Heart left ventricle (tissue), 16 donors: Measurements from ENCODE around the gene EIF3I. TPM values are rescaled to one million over a fixed set of nuclear protein-coding genes. Genes with fewer than 3 reads are reported as not detected.

ENCODE experiments used
- ATAC-seq, 4 donors: fragments of 200-7000 bp; cut with Tn5 transposase; one replicate each; pipeline ENCODE4 v1.9.1; 2020 to 2022; ENCODE audit warnings: moderate library complexity in 4 of 4, mild to moderate bottlenecking in 3 of 4, moderate number of reproducible peaks in 1 of 4
- DNase-seq, 5 donors: peaks; one replicate each; pipeline ENCODE4 v3.0.0-alpha.2; 2020
- H3K27ac ChIP-seq, 12 donors: fragments of 200-600 bp; sonication (generic) in 4 of 12; one replicate each; pipeline versions ENCODE4 v1.5.0 to v1.8.0; 2016 to 2022; ENCODE audit warnings: mild to moderate bottlenecking in 2 of 12
- H3K27me3 ChIP-seq, 9 donors: fragments of 200-600 bp; sonication (generic) in 2 of 9; one replicate each; pipeline versions ENCODE4 v1.5.1 to v1.8.0; 2016 to 2022; ENCODE audit warnings: mild to moderate bottlenecking in 3 of 9
- H3K36me3 ChIP-seq, 9 donors: fragments of 200-600 bp; sonication (generic) in 2 of 9; one replicate each; pipeline versions ENCODE4 v1.5.0 to v1.8.0; 2018 to 2022; ENCODE audit warnings: mild to moderate bottlenecking in 2 of 9
- H3K4me1 ChIP-seq, 12 donors: fragments of 200-600 bp; sonication (generic) in 4 of 12; one replicate each; pipeline versions ENCODE4 v1.5.0 to v1.8.0; 2016 to 2022; ENCODE audit warnings: mild to moderate bottlenecking in 3 of 12
- H3K4me3 ChIP-seq, 12 donors: fragments of 200-600 bp; sonication (generic) in 4 of 12; one replicate each; pipeline versions ENCODE4 v1.5.0 to v1.8.0; 2017 to 2022; ENCODE audit warnings: mild to moderate bottlenecking in 9 of 12, moderate library complexity in 4 of 12
- H3K9me3 ChIP-seq, 12 donors: fragments of 200-600 bp; sonication (generic) in 4 of 12; one replicate each; pipeline versions ENCODE4 v1.5.0 to v1.8.0; 2016 to 2022; ENCODE audit warnings: mild to moderate bottlenecking in 1 of 12
- POLR2A ChIP-seq, 2 donors: fragments of 450-650 bp; IDR thresholded peaks; one replicate each; pipeline ENCODE4 v1.6.1; 2017; ENCODE audit warnings: antibody characterized with exemption in 2 of 2, mild to moderate bottlenecking in 2 of 2, moderate library complexity in 2 of 2
- WGBS, 4 donors: extraction: QIAGEN DNeasy Blood & Tissue Kit in 2 of 4; methylation state at CpG; one replicate each; pipeline versions ENCODE4 v1.1.5 to v1.1.7; 2013 to 2018; 5-methylcytosine and 5-hydroxymethylcytosine counted together
- intact Hi-C, 10 donors: fragments of 100-400 bp; cut with DNase I; formaldehyde crosslinking; loops; one replicate each; pipeline versions ENCODE4 v1.11.1 to v1.14.2; 2022
- polyA plus RNA-seq, 2 donors: library from polyadenylated mRNA; stranded (reverse); fragments of 200-250 nt; gene quantifications; one replicate each; pipeline ENCODE4 v1.2.3, GENCODE V29; 2013
- total RNA-seq, 9 donors: library from RNA; depleted of rRNA in 2 of 9; stranded (reverse); fragments of >200 nt in 2 of 9; fragmentation: NEBNext Ultra II Directional in 3 of 9; extraction: Animal tissue kit (Norgen Biotek cat#: 25700) in 3 of 9; gene quantifications; one replicate each; pipeline versions ENCODE4 v1.1.0 to v1.2.4, GENCODE V29; 2016 to 2023
- TF ChIP-seq, protein P1 (sequence below), 12 donors: fragments of 200-600 bp; sonication (generic) in 4 of 12; IDR thresholded peaks; one replicate each; pipeline versions ENCODE4 v1.5.0 to v1.8.0; 2018 to 2022; ENCODE audit warnings: antibody characterized with exemption in 12 of 12, mild to moderate bottlenecking in 5 of 12
- donor health status: ischemic (EF 13 %, LVEDD 7.1; RV severe dilation, severe dysfunction).
- donor health status: healthy with polysubstance abuse.
- donor health status: DM: no; HTN: yes; CAD: no.
- donor health status: DM: no; HTN: no; CAD: no.
- donor health status: ischemic (EF 25% LVEDD 6.9; RV normal size, moderate dysfunction).
- donor health status: ischemic (EF 25% LVEDD 5.7; RV mildly dilated, moderate dysfunction).
- donor health status: healthy.
- donor health status: DM: yes; HTN: yes; CAD: no.
- donor health status: ischemic (EF 35%, LVEDD 5.7; RV mildly dilated, moderate dysfunction).
- donor health status: nonischemic (EF 11% LVEDD 7.7; RV severe dilation, severe dysfunction).
- donor health status: DM: yes; HTN: yes; CAD: no.
- donor health status: PGD.
- donor health status: ischemic (EF 29% LVEDD 5.4; RV normal size, mild dysfunction).
- donor health status: nonischemic (EF 23%, LVEDD 6.1; RV moderate dilation, normal function).

The EIF3I gene
- total and polyA plus RNA-seq, 11 donors, result 94.8 to 388 (median 122) TPM

DNA sequence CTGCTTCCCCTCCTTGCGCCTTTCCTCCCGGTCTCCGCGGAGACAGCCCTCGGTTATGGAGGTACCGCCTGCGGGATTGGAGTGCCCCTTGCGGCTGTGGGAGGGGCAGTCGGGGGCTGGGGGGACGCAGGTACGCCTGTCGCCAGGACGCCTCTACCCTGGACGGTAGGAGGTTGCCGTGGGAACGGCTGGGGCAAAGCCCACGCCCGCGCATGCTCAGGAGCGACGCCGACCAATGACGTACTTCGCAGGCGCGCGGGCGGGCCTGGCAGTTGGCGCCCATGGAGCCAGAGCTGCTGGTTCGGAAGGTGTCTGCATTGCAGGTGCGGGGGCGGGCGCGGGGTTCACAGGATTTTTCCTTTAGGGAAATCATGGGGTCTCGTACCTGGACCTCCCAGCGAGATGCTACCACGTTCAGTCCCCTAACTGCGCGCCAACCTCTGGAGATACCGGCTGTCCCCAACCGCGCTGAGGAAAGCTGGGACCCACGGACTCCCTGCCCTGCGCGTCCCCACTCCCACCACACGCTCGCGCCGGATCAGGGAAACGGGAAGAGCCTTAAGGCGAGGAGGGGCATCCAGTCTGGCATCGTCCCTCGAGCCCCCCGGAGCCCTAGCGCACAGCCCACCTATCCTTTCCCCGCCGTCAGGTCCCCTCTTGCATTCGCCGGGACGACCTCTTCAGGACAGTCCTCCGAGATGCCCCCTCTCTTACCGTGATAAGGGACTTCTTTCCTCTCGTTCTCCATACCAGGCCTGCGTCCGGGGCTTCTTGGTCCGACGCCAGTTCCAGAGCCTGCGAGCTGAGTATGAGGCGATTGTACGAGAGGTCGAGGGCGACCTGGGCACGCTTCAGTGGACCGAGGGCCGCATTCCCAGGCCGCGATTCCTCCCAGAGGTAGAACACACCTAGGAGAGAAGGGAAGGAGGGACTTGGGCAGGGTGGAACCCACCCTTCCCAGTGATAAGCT is 16.5 kb upstream of the EIF3I start, which contains the start of gene IQCC:
Gene IQCC (plus strand): TSS at position 271 of the 970 bp plus-strand sequence. CDS start 11 bp downstream, at position 282.
- ATAC-seq (peak; percentile 49 to 83 (median 76)), DNase-seq (peak; percentile 86 to 92 (median 87))
- Histone ChIP-seq H3K27ac (peak within 1 kb of the TSS in 6 of 12 donors; percentile 36 to 68 (median 55)), H3K4me3 (peak within 1 kb of the TSS; percentile 19 to 82 (median 64)), H3K27me3 (no peaks in the 10 kb centered on the region), H3K9me3 (no peaks in the 10 kb centered on the region), H3K36me3 (peaks cover 0 to 6% (median 0%) of the 10 kb centered on the region in 9 donors), H3K4me1 (peaks cover 5 to 40% (median 23%) of the 10 kb centered on the region in 12 donors)
- intact Hi-C loops, result no loop called here
- TF ChIP-seq, protein P1, sequence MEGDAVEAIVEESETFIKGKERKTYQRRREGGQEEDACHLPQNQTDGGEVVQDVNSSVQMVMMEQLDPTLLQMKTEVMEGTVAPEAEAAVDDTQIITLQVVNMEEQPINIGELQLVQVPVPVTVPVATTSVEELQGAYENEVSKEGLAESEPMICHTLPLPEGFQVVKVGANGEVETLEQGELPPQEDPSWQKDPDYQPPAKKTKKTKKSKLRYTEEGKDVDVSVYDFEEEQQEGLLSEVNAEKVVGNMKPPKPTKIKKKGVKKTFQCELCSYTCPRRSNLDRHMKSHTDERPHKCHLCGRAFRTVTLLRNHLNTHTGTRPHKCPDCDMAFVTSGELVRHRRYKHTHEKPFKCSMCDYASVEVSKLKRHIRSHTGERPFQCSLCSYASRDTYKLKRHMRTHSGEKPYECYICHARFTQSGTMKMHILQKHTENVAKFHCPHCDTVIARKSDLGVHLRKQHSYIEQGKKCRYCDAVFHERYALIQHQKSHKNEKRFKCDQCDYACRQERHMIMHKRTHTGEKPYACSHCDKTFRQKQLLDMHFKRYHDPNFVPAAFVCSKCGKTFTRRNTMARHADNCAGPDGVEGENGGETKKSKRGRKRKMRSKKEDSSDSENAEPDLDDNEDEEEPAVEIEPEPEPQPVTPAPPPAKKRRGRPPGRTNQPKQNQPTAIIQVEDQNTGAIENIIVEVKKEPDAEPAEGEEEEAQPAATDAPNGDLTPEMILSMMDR (IDR thresholded peaks at IDR 0.05), result no peak
- TF ChIP-seq POLR2A (IDR thresholded peaks at IDR 0.05), result peak in 1 of 2 donors; percentile 61
- WGBS, 4 donors, result 1 to 4% (median 2%) methylated on average over 47 to 77 of the region's 77 CpGs

DNA sequence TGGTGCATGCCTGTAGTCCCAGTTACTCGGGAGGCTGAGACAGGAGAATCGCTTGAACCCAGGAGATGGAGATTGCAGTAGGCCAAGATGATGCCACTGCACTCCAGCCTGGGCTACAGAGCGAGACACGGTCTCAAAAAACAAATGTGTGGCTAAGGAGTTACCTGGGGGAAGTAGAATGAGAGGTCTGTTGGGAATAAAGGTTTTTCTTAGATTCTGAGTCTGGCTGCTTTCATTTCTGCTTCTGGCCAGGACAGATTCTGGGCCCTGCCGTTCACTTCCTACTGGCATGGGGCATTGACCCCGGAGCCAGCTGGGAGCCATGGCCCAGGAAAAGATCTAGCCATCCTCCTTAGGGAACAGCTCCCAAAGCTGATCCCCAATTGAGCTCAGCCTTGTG is 13.7 kb upstream of the EIF3I start:
- no peaks in the 10 kb centered on the region for H3K9me3 ChIP-seq
- no peaks in the 10 kb centered on the region for H3K27me3 ChIP-seq
- no peak overlapping the region for H3K4me3 ChIP-seq
- ATAC-seq, result no peak
- TF ChIP-seq, protein P1 (IDR thresholded peaks at IDR 0.05), result no peak
- TF ChIP-seq POLR2A (IDR thresholded peaks at IDR 0.05), result no peak
- WGBS, 4 donors, result 86 to 94% (median 87%) methylated on average over 4 to 6 of the region's 6 CpGs
- H3K36me3 ChIP-seq, result peaks cover 0 to 6% (median 0%) of the 10 kb centered on the region in 9 donors
- no peak overlapping the region for H3K27ac ChIP-seq
- peaks cover 0 to 25% (median 12%) of the 10 kb centered on the region in 12 donors for H3K4me1 ChIP-seq
- no peak for DNase-seq
- intact Hi-C loops, result no loop called here

DNA sequence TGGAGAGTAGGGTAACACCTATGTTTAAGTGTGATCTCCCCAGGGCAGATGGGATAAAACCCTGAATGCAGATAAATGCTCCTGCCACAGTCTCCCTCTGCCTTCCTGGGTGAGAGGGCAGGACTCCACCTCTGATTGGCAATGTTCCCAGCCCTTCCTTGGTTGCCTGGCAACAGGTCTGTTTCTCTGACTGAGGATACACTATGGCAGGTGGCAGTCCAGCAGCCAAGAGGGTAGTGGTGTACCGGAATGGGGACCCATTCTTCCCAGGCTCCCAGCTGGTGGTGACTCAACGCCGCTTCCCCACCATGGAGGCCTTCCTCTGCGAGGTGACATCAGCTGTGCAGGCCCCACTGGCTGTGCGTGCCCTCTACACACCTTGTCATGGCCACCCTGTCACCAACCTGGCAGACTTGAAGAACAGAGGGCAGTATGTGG is 13.3 kb upstream of the EIF3I start, which contains the start of gene DCDC2B:
Gene DCDC2B (plus strand): TSS at position 199 of the 438 bp plus-strand sequence. CDS start 5 bp downstream, at position 204.
- Histone ChIP-seq H3K27me3 (no peaks in the 10 kb centered on the region), H3K36me3 (peaks cover 0 to 3% (median 1%) of the 10 kb centered on the region in 9 donors), H3K4me3 (no peak within 1 kb of the TSS), H3K9me3 (no peaks in the 10 kb centered on the region), H3K27ac (no peak within 1 kb of the TSS), H3K4me1 (peaks cover 0 to 25% (median 12%) of the 10 kb centered on the region in 12 donors)
- DNase-seq (peak in 4 of 5 donors; percentile 32 to 63 (median 47)), ATAC-seq (peak in 2 of 4 donors; percentile 5 to 9)
- intact Hi-C loops, result no loop called here
- 63 to 69% (median 67%) methylated on average over 5 of the region's 5 CpGs; no CpG with 5 or more reads in 1 of the 4 donors for WGBS, 4 donors
- TF ChIP-seq POLR2A (IDR thresholded peaks at IDR 0.05), result no peak
- TF ChIP-seq, protein P1 (IDR thresholded peaks at IDR 0.05), result no peak
